Measurements from ENCODE around the gene FAM53C.
"Not testable (repeated sequence)": the region's sequence is repeated elsewhere in the genome, so short reads cannot be mapped to it uniquely, and the experiment has no call there.

FAM53C gene

DNA sequence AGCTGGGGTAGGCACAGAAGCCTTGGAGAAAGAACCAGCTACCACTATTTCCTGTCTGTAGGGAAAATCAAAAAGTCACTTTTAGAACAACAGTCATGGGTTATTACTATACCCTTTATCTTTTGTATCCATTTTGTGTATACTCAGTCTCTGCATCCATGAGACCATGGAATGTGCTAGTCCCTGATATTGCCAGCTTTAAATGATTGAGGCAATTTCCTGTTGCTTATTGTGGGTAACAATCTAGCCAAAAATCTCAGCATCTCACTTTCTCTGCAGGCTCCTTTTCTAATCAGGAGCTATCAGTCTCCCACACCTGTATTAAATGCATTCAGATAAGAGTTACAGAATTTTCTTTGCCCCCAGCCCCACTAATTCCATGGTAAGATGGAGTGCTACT lies 13.5 kb downstream of the FAM53C start:
- DNase-seq = no peak

DNA sequence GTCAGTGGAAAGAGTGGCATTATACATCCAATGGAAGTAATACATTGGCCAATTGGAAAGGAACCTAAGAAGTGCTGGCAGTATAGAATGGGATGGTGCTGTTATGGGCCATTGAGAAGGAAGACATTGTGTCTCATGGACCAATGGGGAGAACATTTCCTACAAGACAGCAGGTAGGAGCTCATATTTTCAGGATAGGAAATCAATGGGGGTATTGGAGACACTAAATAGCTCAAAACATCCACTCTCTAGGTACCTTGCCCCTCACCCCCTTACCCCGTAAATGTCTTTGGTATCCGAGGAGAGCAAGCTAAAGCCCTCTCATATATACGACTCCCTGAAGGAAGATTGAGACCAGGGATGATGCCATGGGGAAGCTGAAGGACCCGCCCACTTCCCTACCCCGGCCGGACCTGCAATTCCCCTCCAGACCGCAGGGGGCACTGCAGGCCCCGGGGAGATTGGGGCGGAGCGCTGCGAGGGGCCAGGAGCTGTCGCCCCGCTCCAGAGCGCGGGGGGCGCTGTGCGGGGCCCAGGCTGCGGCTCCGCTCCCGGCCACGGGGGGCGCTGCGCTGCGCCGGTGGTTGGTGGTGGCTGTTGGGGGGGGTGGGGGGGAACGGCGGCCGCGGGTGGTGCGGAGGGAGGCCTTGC lies 14.1 kb downstream of the FAM53C start, which contains the start of gene KDM3B:
Gene KDM3B, plus strand, starts transcription at position 615 of the 651 bp plus-strand sequence. CDS start 111 bp downstream, outside the sequence.
- peak; percentile 42 for DNase-seq

DNA sequence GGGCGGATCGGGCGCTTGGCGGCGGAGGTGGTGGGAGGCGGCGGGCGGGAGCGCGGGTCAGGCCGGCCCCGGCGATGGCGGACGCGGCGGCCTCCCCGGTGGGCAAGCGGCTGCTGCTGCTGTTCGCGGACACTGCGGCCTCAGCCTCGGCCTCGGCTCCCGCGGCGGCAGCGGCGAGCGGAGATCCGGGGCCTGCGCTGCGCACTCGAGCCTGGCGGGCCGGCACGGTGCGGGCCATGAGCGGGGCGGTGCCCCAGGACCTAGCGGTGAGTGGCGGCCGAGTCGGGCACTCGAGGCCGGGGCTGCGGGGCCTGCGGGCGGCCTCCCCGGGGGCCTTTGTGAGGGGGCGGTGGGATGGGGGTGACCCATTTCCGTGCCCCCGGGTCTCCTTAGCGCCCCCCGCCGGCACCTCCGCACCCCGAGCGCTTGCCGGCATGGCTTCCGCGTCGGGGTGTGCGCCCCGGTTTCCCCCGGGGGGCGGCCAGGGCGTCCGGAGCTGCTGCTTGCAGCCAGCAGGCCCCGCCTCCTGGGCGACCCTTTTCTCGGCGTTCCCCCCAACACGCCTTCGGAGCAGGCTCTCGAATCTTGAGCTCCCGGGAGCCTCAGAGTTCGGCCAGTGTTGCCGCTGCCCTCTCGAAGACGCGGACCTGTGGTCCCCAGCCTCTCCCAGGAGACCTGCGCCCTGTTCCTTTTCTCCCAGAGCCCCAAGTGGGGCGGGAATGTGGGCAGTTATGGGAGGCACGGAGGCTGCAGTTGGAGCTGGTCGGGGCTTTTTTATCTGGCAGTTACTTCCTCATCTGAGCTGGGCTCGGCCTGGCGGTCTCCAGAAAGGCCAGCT lies 14.9 kb downstream of the FAM53C start:
- DNase-seq = no peak

DNA sequence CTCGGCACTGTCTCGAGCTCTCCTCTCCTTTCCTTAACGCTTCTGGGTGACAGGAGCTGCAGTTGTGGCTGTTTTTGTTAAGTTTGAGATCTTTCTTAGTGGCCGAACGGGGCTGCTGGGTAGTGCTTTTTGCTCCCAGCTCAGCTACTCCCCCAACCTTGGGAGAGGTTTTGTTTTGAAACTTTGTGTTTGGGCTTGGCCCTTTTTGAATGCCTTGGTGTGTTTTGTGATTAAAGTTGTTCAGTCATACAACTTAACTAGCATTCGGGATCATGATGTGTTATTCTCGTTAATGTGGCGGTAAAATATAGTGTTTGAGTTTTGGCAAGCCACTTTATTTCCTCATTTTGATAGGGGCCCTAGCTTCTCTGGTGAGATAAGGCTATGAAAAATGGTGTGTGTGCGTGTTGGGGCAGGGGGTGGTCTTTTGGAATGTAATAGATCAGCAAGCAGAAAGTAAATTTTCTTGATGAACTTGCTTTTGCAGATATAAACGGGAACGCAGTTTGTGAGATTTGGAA lies 15.6 kb downstream of the FAM53C start:
- no peak for DNase-seq

DNA sequence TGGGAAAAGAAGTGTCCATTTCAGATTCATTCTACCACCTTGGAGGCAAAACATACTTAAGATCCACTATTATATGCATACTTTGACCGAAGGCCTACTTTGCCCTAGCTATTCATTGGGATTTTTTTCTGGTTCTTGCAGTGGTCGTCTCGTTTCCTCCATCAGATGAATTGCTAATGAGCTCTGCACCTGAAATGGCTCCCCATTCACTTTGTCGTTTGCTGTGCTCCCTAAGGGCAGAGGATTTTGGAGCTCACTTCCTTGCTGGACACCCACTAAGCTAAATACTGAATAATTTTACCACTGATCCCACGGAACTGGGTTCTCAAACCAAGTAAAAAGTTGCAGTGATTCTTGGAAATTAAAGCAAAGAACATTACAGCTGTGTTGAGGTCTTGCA lies 16.3 kb downstream of the FAM53C start:
- DNase-seq = no peak

DNA sequence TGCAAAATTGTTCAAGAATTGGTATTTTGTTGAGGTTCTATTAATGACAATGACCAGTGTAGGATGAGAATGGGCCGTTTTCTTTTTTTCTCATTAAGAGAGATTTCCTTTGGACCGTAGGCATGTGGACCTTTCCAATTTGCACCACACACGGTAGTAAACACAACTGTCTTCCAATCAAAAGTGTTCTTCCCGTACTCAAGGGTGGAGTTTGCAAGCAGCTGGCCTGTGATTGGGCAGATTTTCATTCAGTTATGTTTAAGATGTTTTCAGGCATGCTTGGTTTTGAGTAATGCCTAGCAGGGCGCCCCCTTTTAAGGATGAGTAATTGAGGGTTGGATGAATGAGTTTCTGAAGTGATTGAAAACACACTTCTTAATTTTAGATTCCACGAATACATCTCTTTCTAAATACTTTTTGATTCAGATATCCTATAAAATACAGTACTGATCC lies 16.9 kb downstream of the FAM53C start:
- DNase-seq = peak; percentile 33

DNA sequence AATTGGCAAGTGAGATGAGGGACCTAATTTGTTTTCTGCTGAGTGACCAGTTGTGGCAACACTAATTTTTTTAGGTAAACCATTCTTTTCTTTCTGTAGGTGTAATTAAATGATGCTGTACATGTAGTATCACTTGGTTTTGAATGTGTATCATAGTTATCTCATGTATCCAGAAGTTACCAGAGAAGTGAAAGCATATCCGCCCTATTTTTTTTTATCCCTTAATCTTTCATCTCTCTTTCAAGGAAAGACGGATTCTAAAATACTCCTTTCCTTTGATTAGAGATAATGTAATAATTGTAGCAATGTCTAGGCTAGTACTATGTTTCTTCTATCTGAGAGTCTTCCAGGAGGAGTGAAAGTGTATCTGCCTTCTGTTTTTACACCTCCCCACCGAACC lies 21.6 kb downstream of the FAM53C start:
- no peak for DNase-seq

DNA sequence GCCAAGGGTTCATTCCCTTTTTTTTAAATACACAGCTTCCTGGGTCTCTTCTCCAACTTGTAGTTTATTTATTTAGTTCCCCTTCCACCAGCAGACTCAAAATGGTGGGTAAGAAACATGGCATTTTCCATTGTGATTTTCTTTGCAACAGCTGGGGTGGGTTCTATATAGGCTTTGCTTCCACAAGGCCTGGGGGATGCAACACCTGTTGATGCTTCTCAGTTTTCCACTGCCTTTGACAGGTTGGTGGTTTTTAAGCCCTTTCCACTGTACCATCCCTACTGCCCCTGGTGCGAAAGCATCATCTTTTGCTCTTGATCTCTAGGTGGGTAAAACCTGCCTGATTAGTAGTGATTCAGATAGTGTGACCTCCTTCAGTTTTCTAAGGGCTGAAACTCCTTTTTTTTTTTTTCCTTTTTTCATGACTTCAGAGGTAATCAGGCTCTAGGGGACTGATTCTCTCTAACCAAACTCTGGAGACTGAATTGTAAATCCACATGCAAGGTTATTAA lies 22.9 kb downstream of the FAM53C start:
- DNase-seq = no peak

DNA sequence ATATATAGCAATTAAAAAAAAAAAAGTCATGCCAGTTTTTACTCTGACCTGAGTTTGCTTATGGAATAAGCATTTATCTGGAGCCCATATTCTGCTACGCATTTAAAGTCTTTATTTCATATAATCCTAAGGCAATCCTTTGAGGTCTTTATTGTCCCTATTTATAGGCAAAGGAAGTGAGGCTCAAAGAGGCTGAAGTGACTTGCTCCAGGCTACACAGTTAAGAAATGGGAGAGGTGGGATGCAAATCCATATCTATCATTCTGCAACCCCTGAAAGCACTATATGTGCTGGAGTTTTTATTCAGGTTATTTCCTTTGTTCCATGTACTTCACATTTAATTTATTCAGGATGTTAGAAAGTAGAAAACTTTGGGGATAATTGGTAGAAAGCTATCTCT lies 26.5 kb downstream of the FAM53C start:
- DNase-seq = no peak

DNA sequence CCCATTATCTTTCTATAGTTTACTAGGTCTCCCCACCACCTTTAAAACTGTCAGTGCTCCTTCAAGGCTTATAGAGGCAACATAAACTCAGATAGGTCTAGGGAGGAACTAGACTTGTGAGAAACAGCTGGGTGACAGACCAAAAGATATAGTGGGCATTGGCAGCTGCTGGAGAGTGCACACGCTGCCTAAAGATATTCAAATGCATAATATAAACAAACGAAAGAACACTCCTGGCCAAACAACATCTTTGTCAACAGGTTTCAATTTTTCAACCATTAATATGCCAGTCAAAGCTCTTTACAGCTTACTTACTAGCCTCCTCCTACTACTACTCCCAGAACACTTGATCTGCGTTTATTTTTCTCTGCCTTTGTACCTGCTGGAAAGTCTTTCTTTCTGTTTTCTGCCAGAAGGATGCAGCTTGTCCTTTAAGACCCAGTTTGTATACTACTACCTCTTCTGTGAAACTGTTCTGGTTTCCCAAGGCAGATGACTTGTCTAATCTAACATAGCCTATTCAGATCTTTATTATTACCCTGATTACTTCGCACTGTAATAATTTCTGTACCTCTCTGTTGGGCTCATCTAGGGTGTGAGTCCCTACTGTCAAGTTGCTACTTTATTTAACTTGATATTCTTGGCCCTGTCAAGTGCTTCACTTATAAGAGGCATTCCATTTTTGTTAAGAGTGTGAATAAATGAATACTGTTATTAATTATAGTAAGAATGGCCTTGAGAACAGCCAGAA lies 28.7 kb downstream of the FAM53C start:
- no peak for DNase-seq

DNA sequence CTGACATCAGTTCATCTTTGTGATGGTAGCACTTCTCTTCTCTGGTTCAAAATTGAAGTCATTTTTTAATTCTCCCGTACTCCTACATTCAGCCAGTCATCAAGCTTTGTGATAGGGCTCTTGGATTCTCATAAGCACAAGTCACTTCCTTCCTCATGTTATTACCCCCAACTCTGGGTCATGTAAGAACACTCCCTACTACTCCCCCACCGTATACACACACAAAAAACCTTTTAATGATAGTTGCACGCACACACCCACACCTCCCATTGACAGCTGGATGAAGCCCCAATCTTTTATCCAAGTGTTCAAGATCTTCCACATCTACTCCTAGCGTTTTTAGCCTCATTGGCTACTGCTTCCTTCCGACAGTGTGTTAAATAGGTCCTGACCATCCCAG lies 31.2 kb downstream of the FAM53C start:
- no peak for DNase-seq

DNA sequence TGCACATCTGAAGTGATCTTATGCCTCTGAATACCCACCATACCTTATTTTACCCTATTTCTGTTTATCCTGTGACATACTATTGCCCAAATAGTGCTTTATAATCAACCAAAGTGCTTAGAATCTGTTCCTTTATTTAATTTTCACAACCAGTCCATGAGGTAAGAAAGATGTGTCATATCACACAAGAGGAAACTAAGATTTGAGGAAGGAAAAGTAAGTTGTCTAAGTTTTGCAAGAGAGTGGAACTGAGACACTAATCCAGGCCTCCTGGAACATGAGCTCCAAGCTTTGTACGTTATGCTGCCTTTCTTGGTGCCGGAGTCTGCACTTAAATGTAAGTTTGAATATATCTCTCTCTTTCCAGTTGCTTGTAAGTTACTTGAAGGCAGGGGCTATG lies 31.6 kb downstream of the FAM53C start:
- no peak for DNase-seq

DNA sequence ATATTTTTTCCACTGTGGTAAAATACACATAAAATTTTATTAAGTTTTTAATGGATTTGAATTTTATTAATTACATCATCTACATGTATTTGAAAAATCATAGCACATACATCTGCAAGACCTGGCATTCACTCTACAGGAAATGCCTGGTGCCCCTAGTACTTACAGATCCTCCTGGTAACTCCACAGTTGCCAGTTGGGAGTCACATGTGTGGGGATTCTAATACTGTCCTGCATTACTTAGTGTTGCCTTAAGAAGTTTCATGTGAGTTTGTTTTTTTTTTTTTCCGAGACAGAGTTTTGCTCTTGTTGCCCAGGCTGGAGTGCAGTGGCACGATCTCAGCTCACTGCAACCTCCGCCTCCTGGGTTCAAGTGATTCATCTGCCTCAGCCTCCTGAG lies 32.5 kb downstream of the FAM53C start:
- DNase-seq = no peak

DNA sequence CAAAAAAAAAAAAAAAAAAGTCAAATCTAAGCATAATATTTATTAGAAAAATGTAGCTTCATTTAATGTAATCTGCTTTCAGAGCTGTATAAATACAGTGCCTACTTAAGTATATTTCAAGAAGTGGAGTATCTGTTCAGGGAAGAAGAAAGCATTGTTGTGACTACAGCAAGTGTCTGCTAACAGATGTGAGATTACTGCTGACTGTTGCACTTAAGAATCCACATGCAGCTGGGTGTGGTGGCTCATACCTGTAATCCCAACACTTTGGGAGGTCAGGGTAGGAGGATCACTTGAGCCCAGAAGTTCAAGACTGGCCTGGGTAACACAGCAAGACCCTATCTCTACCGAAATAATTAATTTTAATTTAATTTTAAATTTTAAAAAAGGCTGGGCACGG lies 33.4 kb downstream of the FAM53C start:
- no peak for DNase-seq

DNA sequence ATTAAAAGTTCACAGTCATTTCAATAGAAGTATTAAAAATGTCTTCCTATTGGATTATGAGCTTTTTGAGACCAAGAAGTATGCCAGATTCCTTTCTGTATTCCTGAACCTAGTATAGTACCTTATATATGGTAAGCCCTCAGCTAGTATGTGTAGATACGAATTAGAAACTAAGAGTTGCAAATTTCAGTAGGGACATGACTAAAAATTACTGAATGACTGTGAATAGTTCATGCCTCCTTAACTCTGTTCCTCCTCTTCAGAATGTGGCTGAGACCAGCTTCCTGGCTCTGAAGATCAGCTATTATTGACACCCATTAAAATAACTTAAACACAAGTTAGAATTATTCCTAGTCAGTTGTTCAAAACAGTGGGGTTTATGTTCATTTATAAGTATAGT lies 34.2 kb downstream of the FAM53C start:
- no peak for DNase-seq

DNA sequence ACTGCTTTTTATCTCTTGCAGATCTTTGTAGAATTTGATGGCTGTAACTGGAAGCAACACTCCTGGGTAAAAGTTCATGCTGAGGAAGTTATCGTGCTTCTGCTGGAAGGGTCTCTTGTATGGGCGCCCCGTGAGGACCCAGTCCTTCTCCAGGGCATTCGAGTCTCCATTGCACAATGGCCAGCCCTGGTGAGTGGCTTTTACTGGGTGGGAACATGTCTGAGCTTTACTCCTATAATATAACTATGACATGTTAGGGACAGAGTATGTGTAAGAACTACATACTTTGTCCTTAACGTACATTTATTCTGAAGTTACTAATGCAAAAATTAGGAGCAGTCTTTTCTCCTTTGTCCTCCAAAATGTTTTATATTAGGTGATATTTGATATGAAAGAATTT lies 34.6 kb downstream of the FAM53C start:
- DNase-seq = no peak

DNA sequence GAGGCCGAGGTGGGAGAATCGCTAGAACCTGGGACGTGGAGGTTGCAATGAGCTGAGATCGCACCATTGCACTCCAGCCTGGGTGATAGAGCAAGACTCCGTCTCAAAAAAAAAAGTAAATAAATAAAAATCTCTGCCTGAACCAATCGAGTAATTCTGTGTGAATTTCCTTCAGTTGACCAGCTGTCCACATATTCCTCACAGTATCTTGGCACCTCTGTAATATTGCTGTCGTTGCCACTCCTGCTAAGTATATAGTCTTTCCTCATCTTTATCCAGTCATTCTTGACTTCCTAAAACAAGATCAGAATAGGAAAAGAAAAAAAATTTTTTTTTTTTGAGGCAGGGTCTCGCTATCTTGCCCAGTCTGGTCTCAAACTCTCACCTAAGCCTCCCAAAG lies 44.3 kb downstream of the FAM53C start:
- DNase-seq = no peak

DNA sequence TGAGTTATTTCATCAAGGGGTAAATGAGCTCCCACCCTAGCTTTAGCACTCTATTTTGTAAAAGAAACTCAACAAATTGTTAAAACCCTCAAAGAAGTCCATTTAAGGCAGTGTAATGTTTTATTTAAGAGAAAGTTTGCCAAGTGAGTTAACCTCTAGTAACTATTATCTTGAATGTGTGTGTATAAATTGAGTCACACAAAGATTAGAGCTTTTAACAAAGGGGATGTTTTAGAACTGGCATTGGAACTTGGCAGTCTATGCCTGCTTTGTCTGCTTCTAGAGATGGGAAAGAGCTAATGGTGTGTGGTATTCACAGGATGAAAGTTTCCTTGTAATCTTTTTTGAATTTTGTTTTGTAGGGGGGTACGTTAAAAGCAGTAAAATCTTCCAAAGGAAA lies 47.6 kb downstream of the FAM53C start:
- no peak for DNase-seq

DNA sequence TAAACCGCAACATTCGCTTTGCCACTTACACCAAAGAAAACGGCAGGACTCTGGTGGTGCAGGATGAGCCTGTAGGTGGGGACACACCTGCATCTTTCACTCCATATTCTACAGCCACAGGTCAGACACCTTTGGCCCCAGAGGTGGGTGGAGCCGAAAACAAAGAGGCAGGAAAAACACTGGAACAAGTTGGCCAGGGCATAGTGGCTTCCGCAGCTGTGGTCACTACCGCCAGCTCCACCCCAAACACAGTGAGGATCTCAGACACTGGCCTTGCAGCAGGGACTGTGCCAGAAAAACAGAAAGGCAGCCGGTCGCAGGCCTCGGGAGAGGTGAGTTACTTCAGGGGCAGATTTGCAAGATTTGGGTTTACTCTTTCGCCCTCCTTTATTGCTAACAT lies 48.2 kb downstream of the FAM53C start:
- no peak for DNase-seq

DNA sequence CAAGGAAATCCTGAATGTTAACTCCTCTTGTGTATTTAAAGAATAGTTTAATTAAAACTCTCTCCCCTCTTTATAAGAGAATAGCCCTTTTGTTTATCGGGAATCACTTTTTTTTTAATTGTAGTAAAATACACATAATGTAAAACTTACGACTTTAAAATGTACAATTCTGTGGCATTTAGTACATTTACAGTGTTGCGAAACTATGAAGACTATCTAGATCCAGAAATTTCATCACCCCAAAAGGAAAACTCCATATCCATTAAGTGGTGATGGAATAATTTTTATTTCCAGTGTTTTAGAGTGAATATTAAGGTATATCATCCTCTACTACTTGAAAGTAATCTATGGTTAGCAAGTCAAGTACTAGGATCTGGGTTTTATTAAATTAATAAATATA lies 51.3 kb downstream of the FAM53C start:
- no peak for DNase-seq

DNA sequence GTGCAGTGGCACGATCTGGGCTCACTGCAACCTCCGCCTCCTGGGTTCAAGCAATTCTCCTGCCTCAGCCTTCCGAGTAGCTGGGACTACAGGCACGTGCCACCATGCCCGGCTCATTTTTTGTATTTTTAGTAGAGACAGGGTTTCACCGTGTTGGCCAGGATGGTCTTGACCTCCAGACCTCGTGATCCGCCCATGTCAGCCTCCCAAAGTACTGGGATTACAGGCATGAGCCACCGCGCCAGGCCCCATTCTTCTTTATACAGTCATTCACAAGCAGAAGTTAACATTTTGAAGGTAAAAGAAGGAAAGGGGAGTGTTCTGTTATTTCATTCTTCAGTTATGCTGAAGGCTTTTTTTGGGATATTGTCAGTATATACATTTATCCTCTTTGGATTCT lies 51.8 kb downstream of the FAM53C start:
- DNase-seq = not testable (repeated sequence)

DNA sequence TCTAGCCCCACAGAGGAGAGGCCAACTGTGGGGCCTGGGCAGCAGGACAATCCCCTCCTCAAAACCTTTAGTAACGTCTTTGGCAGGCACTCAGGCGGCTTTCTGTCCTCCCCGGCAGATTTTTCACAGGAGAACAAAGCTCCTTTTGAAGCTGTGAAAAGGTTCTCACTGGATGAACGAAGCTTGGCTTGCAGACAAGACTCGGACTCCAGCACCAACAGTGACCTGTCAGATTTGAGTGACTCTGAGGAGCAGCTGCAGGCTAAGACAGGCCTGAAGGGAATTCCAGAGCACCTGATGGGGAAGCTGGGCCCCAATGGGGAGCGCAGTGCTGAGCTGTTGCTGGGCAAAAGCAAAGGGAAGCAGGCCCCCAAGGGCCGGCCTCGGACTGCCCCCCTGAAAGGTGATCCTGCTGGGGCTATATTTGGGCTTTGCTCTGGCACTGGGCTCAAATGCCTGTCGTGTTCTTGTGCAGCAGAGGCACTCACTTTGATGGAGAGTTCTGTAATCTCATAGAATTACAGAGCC lies 53.9 kb downstream of the FAM53C start:
- no peak for DNase-seq

Data from NCI-H1048 (cell line).